ENCODE data around the gene THRAP3.

GRCh38 chr1:36323636-36324352, 99.6 kb downstream of the THRAP3 start, which contains the start of gene EVA1B:
- TF ChIP-seq CTCF (IDR thresholded peaks at IDR 0.05) (no peak), POLR2AphosphoS5 (IDR thresholded peaks at IDR 0.05) (peak in 1 of 3 donors; percentile 11), POLR2A (IDR thresholded peaks at IDR 0.05) (no peak), EP300 (IDR thresholded peaks at IDR 0.05; ENCODE audit: low read depth) (no peak)
